ENCODE results near the gene RNF207.

- TF ChIP-seq, protein P1, sequence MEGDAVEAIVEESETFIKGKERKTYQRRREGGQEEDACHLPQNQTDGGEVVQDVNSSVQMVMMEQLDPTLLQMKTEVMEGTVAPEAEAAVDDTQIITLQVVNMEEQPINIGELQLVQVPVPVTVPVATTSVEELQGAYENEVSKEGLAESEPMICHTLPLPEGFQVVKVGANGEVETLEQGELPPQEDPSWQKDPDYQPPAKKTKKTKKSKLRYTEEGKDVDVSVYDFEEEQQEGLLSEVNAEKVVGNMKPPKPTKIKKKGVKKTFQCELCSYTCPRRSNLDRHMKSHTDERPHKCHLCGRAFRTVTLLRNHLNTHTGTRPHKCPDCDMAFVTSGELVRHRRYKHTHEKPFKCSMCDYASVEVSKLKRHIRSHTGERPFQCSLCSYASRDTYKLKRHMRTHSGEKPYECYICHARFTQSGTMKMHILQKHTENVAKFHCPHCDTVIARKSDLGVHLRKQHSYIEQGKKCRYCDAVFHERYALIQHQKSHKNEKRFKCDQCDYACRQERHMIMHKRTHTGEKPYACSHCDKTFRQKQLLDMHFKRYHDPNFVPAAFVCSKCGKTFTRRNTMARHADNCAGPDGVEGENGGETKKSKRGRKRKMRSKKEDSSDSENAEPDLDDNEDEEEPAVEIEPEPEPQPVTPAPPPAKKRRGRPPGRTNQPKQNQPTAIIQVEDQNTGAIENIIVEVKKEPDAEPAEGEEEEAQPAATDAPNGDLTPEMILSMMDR (IDR thresholded peaks at IDR 0.05), result no peak
- no peak for TF ChIP-seq POLR2A (IDR thresholded peaks at IDR 0.05)
These were observed 4.9 kb downstream of the RNF207 start for GRCh38 chr1:6210591-6211355.
